GM18519 (cell line): ENCODE measurements around the gene TRIP10.
"Not testable (repeated sequence)": the region's sequence is repeated elsewhere in the genome, so short reads cannot be mapped to it uniquely, and the experiment has no call there.

Experiments used
- ATAC-seq: cut with Tn5 transposase; IDR thresholded peaks from one replicate; pipeline ENCODE4 v1.9.1; 2021; ENCODE audit warnings: mild to moderate bottlenecking, moderate library complexity; ENCODE audit not compliant: unreplicated experiment, low FRiP score

Gene TRIP10

DNA sequence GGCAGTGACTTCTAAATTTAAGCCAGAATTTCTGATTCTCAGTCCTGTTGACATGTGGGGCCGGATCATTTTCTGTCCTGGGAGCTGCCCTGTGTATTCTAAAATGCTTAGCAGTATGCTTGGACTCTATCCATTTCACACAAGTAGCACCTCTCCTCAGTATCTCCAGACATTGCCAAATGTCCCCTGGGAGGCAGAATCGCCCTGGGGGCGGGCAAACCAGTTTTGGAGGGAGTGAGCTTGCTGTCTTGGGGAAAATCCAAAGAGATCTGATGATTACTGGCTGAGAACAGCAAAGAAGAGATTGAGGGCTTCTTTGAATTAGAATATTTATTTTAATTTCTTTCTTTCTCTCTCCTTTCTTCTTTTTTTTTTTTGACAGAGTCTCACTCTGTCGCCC, 49.4 kb downstream of the TRIP10 start:
- no peak for ATAC-seq

DNA sequence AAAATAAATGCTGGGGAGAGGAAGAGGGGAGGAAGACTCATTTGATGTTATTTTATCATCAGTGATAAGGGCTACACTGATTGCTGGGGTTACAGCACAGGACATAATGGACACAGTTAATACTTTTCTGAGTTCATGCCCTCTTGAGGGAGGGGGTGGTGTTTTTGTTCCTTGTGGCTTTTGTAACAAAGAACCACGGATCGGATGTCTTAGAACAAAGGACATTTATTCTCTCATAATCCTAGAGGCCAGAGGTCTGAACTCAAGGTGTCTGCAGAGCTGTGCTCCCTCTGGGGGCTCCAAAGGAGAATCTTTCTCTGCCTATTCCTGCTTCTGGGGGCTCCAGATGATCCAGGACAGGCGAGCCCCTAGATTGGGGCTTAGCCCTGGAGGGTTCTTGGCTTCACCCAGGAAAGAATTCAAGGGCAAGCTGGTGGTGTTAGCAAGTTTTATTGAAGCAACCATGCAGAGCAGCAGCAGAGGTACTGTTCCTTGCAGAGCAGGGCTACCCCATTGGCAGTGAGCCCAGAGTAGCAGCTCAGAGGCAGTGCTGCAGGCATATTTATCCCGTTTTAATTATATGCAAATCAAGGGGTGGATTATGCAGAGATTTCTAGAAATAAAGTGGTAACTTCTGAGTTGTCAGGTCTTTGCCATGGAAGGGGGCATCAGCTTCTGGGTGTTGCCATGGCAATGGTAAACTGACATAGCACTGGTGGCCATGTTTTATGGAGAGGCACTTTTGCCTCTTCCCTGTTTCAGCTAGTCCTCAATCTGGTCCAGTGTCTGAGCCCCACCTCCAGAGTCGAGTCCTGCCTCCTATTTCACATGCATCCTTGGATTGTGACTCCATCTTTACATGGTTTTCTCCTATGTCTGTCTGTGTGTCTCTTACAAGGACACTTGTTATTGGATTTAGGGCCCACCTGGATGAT, 51.0 kb downstream of the TRIP10 start:
- no peak for ATAC-seq

DNA sequence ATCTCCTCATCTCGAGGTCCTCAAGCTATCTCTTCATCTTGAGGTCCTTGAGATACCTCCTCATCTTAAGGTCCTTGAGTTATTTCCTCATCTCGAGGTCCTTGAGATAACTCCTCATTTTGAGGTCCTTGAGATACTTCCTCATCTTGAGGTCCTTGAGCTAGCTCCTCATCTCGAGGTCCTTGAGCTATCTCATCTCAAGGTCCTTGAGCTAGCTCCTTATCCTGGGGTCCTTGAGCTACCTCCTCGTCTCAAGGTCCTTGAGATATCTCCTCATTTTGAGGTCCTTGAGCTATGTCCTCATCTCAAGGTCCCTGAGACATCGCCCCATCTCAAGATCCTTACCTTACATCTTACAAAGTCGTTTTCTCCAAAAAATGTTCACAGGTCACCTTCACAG, 51.8 kb downstream of the TRIP10 start:
- no peak for ATAC-seq

DNA sequence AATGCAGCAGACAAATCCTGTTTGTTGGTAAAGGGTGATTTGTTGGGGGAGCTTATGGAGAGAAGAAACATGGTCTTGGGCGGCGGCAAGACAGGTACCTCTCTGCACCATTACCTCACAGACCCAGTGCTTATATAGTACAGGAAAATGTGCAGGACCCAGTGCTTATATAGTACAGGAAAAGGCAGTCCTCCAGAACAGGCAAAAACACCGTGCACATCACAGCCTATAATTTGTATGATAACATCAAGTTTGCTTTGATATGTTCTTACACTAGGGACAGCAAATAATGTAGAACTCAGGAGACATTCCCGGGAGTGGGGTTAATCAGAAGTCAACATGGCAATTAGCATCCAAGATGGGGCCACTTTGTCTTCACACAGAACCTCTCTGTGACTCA, 53.9 kb downstream of the TRIP10 start:
- ATAC-seq = no peak

DNA sequence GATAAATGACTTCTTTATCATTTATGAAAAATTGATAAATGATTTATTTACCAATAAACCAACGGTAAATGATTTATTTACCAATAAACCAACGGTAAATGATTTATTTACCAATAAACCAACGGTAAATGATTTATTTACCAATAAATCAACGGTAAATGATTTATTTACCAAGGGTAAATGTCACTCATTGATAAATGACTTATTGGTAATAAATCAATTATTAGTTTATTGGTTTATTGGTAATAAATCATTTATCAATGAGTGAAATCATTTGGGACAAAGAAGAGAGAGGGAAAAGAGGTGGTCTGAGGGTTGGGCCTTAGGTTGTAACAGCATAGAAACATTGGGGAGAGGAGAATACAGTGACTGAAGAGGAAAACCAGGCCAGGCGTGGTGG, 54.5 kb downstream of the TRIP10 start:
- no peak for ATAC-seq

DNA sequence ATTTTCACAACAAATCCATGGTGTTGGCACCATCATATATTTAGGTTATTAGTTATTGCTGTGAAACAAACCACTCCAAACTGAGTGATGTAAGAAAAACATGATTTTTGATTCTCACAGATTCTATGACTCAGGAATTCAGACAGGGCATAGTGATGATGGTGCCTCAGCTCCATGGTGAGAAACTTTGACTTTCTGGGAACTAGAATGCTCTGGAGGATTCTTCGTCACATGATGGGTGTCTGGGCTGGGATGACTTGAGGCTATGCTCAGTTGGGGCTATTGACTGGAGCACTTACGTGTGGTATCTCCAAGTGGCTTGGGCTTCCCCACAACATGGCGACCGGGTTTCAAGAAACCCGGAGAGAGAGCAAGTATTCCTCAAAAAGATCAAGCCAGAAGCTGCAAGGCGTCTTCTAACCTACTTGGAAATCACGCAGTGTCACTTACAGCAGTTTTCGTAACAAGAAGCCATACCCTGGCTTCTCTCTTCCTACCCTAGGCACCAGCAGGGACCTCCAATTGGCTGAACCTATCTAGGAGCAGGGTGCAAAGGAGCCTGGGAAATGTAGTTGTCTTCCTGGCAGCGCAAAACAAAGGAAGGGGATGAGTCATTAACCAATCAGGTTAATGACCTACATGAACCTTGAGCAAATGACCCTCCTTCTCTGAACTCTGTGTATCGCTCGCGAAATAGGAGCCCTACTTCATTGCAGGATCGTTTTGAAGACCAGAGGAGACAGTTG, 55.4 kb downstream of the TRIP10 start:
- ATAC-seq = no peak

DNA sequence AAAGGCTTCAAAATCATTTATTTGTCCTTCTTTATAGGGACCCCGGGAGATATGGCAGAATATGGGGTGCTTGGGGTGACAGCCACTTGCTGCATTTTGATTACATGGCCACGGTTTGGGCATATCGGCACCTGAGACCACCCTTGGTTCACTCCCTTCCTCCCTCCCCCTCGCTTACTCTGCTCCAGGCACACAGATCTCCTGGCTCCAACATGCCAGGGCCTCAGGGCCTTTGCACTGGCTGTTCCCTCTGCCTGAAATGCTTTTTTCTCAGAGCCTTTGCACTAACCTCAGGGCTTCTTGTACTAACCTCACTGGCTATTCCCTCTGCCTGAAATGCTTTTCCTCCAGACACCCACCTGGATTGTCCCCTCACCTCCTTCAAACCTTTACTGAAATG, 56.8 kb downstream of the TRIP10 start:
- ATAC-seq = no peak

DNA sequence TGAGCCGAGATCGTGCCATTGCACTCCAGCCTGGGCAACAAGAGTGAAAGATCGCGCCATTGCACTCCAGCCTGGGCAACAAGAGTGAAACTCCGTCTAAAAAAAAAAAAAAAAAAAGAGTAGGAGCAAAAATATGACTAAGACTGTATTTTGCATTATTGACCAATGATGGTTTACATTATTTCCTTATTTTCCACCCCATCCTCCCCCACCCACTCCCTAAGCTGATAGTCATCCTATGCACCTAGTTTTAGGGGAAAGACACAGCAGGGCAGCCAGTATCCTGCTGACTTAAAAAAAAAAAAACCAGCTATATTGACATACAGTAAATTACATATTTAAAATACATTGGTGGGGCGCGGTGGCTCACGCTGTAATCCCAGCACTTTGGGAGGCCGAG, 58.2 kb downstream of the TRIP10 start:
- no peak for ATAC-seq

DNA sequence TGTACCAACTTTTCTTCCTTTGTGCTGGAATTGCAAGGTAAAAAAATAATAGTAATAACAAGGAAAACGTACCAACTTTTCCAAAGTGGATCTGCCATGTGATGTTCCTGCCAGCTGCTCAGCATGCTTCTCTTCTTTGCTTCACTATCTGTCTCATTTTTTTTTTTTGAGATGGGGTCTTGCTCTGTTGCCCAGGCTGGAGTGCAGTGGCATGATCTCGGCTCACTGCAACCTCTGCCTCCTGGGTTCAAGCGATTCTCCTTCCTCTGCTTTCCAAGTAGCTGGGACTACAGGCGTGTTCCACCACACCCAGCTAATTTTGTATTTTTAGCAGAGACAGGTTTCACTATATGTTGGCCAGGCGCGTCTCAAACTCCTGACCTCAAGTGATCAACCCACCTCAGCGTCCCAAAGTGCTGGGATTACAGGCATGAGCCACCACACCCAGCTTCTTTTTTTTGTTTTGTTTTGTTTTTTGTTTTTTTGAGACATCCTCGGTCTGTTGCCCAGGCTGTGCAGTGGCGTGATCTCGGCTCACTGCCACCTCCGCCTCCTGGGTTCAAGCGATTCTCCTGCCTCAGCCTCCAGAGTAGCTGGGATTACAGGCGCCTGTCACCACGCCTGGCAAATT, 60.8 kb downstream of the TRIP10 start:
- ATAC-seq = not testable (repeated sequence)

DNA sequence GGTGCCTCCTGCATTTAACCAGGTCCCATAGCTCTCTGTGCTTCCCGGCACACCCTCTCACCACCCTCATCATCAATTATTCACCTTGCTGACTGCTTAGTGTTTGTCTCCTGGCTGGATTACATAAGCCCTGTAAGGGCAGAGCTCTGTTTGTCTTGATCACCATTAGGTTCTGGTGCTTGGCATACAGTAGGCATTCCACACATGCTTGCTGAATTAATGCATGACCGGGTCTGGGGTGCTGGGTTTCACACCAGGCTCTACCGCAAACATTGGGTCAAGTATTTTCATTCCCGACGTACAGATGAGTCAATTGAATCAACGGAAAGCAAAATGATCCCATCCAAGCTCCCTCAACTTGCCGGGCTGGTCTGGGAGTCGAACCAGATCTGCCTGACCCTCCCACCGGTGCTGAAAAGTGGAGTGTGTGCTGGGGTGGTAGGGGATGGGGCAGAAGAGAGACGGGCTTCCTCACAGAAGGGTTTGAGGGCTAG, 61.6 kb downstream of the TRIP10 start:
- ATAC-seq = no peak
